IMR-90 (cell line): ENCODE measurements around the gene ACACA.

ENCODE experiments used
- CEBPB ChIP-seq: IDR thresholded peaks from 2 replicates; pipeline ENCODE4 v1.6.1; 2012; ENCODE audit warnings: low read depth, low read length, improper control_type of control experiment
- CTCF ChIP-seq: conservative IDR thresholded peaks from 2 replicates; pipeline ENCODE4 v1.5.1; 2012; ENCODE audit warnings: mild to moderate bottlenecking, low read depth, low read length, improper control_type of control experiment
- MAZ ChIP-seq: IDR thresholded peaks from 2 replicates; pipeline ENCODE4 v1.6.1; 2012; ENCODE audit warnings: low read depth, mild to moderate bottlenecking, low read length, improper control_type of control experiment, moderate library complexity, borderline replicate concordance
- POLR2A ChIP-seq: IDR thresholded peaks from 2 replicates; pipeline ENCODE4 v1.6.1; 2012; ENCODE audit warnings: mild to moderate bottlenecking, low read depth, low read length

GRCh38 chr17:37094391-37094790, 312.2 kb downstream of the ACACA start:
- TF ChIP-seq CEBPB (no peak), CTCF (no peak), MAZ (no peak), POLR2A (no peak)
